SK-N-SH (cell line): Measurements from ENCODE around the gene SMAP1. TPM values are rescaled to one million over a fixed set of nuclear protein-coding genes. Genes with fewer than 3 reads are reported as not detected.

Source experiments
- CTCF ChIA-PET: fragments of 300-600, 350-600 bp; formaldehyde crosslinking; extraction: SDS; loops from one replicate; lab custom pipeline; 2021; lab: Yijun Ruan, JAX
- POLR2A ChIA-PET: fragments of 350-600 bp; sonication (Branson Sonifier 250); formaldehyde crosslinking; extraction: SDS; loops from one replicate; lab custom pipeline; 2020; ENCODE audit warnings: antibody characterized with exemption, inconsistent platforms; lab: Yijun Ruan, JAX
- DNase-seq: peaks from one replicate; pipeline ENCODE4 v3.0.0; 2012
- H2AFZ ChIP-seq: fragments of 200-600 bp; sonication (generic); 2 replicates; pipeline ENCODE4 v1.8.1; 2016; ENCODE audit warnings: antibody characterized with exemption, mild to moderate bottlenecking, low read depth
- H3F3A ChIP-seq: fragments of 200-600 bp; sonication (generic); replicated peaks from 2 replicates; pipeline ENCODE3; 2016; ENCODE audit warnings: antibody characterized with exemption, mild to moderate bottlenecking; ENCODE audit not compliant: insufficient read depth
- H3K27ac ChIP-seq, 2 experiments: fragments of 200-500 bp in 1 of 2; fragments of 200-600 bp in 1 of 2; sonication (Bioruptor generic) in 1 of 2; sonication (generic), shearing (Covaris generic) in 1 of 2; 2 replicates each; pipeline versions ENCODE4 v1.5.1 to v1.6.1; 2014 to 2016; ENCODE audit warnings: low read depth in 2 of 2, inconsistent platforms in 1 of 2, low read length in 1 of 2, mild to moderate bottlenecking in 1 of 2, mixed read lengths in 1 of 2
- H3K27me3 ChIP-seq: fragments of 200-600 bp; sonication (generic), shearing (Covaris generic); 2 replicates; pipeline ENCODE4 v1.6.1; 2016; ENCODE audit warnings: mixed run types; ENCODE audit not compliant: insufficient read depth
- H3K36me3 ChIP-seq, 2 experiments: fragments of 200-500 bp in 1 of 2; fragments of 200-600 bp in 1 of 2; sonication (Bioruptor generic) in 1 of 2; sonication (generic) in 1 of 2; replicated peaks in 1 of 2; 2 replicates each; pipeline versions ENCODE3 to v1.5.1; 2014 to 2016; ENCODE audit warnings: low read length in 1 of 2, mild to moderate bottlenecking in 1 of 2; ENCODE audit not compliant: insufficient read depth in 2 of 2, control insufficient read depth in 1 of 2
- H3K4me1 ChIP-seq, 2 experiments: fragments of 200-500 bp in 1 of 2; fragments of 200-600 bp in 1 of 2; sonication (Bioruptor generic) in 1 of 2; sonication (generic), shearing (Covaris generic) in 1 of 2; 2 replicates each; pipeline versions ENCODE4 v1.5.1 to v1.6.1; 2014 to 2016; ENCODE audit warnings: low read depth in 1 of 2, low read length in 1 of 2, mixed run types in 1 of 2; ENCODE audit not compliant: insufficient read depth in 2 of 2, control insufficient read depth in 1 of 2
- H3K4me2 ChIP-seq: fragments of 200-600 bp; sonication (generic), shearing (Covaris generic); 2 replicates; pipeline ENCODE4 v1.6.1; 2017; ENCODE audit warnings: mixed run types
- H3K4me3 ChIP-seq, 2 experiments: fragments of 200-500 bp in 1 of 2; fragments of 200-600 bp in 1 of 2; sonication (Bioruptor generic) in 1 of 2; sonication (generic), shearing (Covaris generic) in 1 of 2; 2 replicates each; pipeline versions ENCODE4 v1.5.1 to v1.8.1; 2014 to 2016; ENCODE audit warnings: low read depth in 2 of 2, inconsistent platforms in 1 of 2, low read length in 1 of 2, mild to moderate bottlenecking in 1 of 2, mixed read lengths in 1 of 2, moderate library complexity in 1 of 2
- H3K79me2 ChIP-seq: fragments of 200-600 bp; sonication (generic); 2 replicates; pipeline ENCODE4 v1.8.1; 2017; ENCODE audit warnings: mild to moderate bottlenecking; ENCODE audit not compliant: insufficient read depth
- H3K9ac ChIP-seq: fragments of 200-600 bp; sonication (generic); 2 replicates; pipeline ENCODE4 v1.6.1; 2017; ENCODE audit warnings: mixed run types
- H3K9me2 ChIP-seq: fragments of 200-600 bp; sonication (generic); 2 replicates; pipeline ENCODE4 v1.6.1; 2017; ENCODE audit warnings: mixed run types
- H3K9me3 ChIP-seq: fragments of 200-600 bp; sonication (generic); 2 replicates; pipeline ENCODE4 v1.6.1; 2017; ENCODE audit warnings: mixed run types, mild to moderate bottlenecking, moderate library complexity
- H4K20me1 ChIP-seq: fragments of 200-600 bp; sonication (generic); 2 replicates; pipeline ENCODE4 v1.6.1; 2017; ENCODE audit warnings: mild to moderate bottlenecking, mixed run types; ENCODE audit not compliant: insufficient read depth
- CTCF ChIP-seq: fragments of 200-600 bp; sonication (generic); IDR thresholded peaks from 2 replicates; pipeline ENCODE4 v1.6.1; 2017; ENCODE audit warnings: antibody characterized with exemption, mild to moderate bottlenecking, moderate library complexity
- EP300 ChIP-seq, 2 experiments: IDR thresholded peaks; 2 replicates each; pipeline versions ENCODE4 v1.4.0 to v1.6.1; 2012; ENCODE audit warnings: borderline replicate concordance in 1 of 2, low read depth in 1 of 2, low read length in 1 of 2
- FOSL2 ChIP-seq: IDR thresholded peaks from 2 replicates; pipeline ENCODE4 v1.4.0; 2012; ENCODE audit warnings: low read depth, mild to moderate bottlenecking, moderate library complexity, borderline replicate concordance
- FOXJ3 ChIP-seq: sonication (generic); formaldehyde crosslinking; IDR thresholded peaks from 2 replicates; pipeline ENCODE4 v1.5.1; 2020; ENCODE audit warnings: mild to moderate bottlenecking, missing genetic modification reagents
- FOXM1 ChIP-seq: IDR thresholded peaks from 2 replicates; pipeline ENCODE4 v1.4.0; 2012; ENCODE audit warnings: low read depth, mild to moderate bottlenecking
- GABPA ChIP-seq: IDR thresholded peaks from 2 replicates; pipeline ENCODE4 v1.4.0; 2012; ENCODE audit warnings: low read depth, mild to moderate bottlenecking
- GATA2 ChIP-seq: sonication (generic); formaldehyde crosslinking; IDR thresholded peaks from 2 replicates; pipeline ENCODE4 v1.5.0; 2020; ENCODE audit warnings: mild to moderate bottlenecking, missing genetic modification reagents
- IRF3 ChIP-seq: fragments of 150-350 bp; IDR thresholded peaks from 2 replicates; pipeline ENCODE4 v1.6.1; 2016; ENCODE audit warnings: mild to moderate bottlenecking, low read depth, low read length
- JUND ChIP-seq: IDR thresholded peaks from 2 replicates; pipeline ENCODE4 v1.4.0; 2012
- MXI1 ChIP-seq: IDR thresholded peaks from 2 replicates; pipeline ENCODE4 v1.6.1; 2012; ENCODE audit warnings: mild to moderate bottlenecking, low read depth, low read length, improper control_type of control experiment
- POLR2AphosphoS5 ChIP-seq: IDR thresholded peaks from 2 replicates; pipeline ENCODE4 v1.6.1; 2012; ENCODE audit warnings: low read depth, low read length
- RCOR1 ChIP-seq: fragments of 150-350 bp; IDR thresholded peaks from 2 replicates; pipeline ENCODE4 v1.6.1; 2017; ENCODE audit warnings: antibody characterized with exemption, low read length
- RXRA ChIP-seq: IDR thresholded peaks from 2 replicates; pipeline ENCODE4 v1.4.0; 2012; ENCODE audit warnings: low read depth, mild to moderate bottlenecking, borderline replicate concordance
- SMC3 ChIP-seq: IDR thresholded peaks from 2 replicates; pipeline ENCODE4 v1.6.1; 2012; ENCODE audit warnings: low read depth, low read length, improper control_type of control experiment
- TAF1 ChIP-seq: IDR thresholded peaks from 2 replicates; pipeline ENCODE4 v1.6.1; 2012; ENCODE audit warnings: low read depth, mild to moderate bottlenecking, low read length, moderate library complexity, borderline replicate concordance
- TCF12 ChIP-seq: IDR thresholded peaks from 2 replicates; pipeline ENCODE4 v1.4.0; 2012
- USF2 ChIP-seq: fragments of 150-350 bp; IDR thresholded peaks from 2 replicates; pipeline ENCODE4 v1.6.1; 2017; ENCODE audit warnings: antibody characterized with exemption, low read length, low read depth, borderline replicate concordance
- ZBTB33 ChIP-seq: IDR thresholded peaks from 2 replicates; pipeline ENCODE4 v1.4.0; 2012; ENCODE audit warnings: low read depth, borderline replicate concordance
- WGBS: methylation state at CpG from one replicate; pipeline ENCODE4 v1.1.6; 2017; ENCODE audit warnings: low lambda C conversion rate; 5-methylcytosine and 5-hydroxymethylcytosine counted together
- polyA plus RNA-seq, 3 experiments: library from polyadenylated mRNA; depleted of rRNA; stranded (reverse); fragments of >200 nt; gene quantifications; 2 replicates each; pipeline ENCODE4 v1.2.3, GENCODE V29; 2012

The SMAP1 gene
- polyA plus RNA-seq, 1 of the 3 experiments (the other 2 are of a cell fraction) = 12.6 TPM

DNA sequence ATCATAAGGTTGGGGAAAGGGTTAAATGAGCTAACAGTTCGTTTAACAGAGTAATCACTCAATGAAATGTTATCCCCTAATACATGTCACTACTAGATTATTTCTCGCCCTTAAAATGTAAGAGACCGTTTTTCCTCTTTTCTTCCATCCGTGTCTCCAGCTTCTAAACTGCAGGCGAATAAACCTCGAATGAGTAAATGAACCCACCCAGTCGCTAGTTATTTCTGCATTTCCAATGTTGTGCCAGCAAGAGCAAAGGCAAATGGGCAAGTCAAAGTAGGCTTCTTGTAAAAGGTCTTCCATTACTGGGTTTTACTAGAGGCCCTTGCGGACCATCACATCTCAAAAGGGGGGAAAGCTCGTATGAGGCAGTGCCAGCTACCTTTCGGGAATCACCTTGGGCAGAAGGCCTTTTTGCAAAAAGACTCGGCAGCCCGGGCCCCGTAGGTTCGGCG is 400 bp upstream of the SMAP1 start:
- peaks cover 40% of the 10 kb centered on the region for H3K79me2 ChIP-seq
- WGBS = 20% methylated on average over 12 of the region's 15 CpGs
- H2AFZ ChIP-seq = peak overlapping the region; percentile 100
- peak overlapping the region; percentile 89; the same call in 1 of the 2 replicates for H3K4me2 ChIP-seq
- no peaks in the 10 kb centered on the region for H3F3A ChIP-seq
- H3K9me3 ChIP-seq = no peaks in the 10 kb centered on the region
- ChIA-PET CTCF (interaction anchor here (0.7 to 2.9 kb wide), 6 partner anchors 12 to 358 kb away, joined by 3 to 9 read pairs (median 4); partner anchors contain the start of gene FAM135A), POLR2A (interaction anchor here (1.3 kb wide), 1 partner anchor 254 kb away, joined by 4 read pairs; the partner anchor contains the start of gene FAM135A)
- H3K27me3 ChIP-seq = no peaks in the 10 kb centered on the region
- DNase-seq = no peak
- H4K20me1 ChIP-seq = no peaks in the 10 kb centered on the region; the same call in 1 of the 2 replicates
- no peaks in the 10 kb centered on the region for H3K9me2 ChIP-seq
- no peaks in the 10 kb centered on the region for H3K36me3 ChIP-seq
- peak overlapping the region; percentile 79 for H3K9ac ChIP-seq
- peaks cover 4 to 5% of the 10 kb centered on the region in 2 experiments; a peak in 2 of 4 replicates for H3K4me1 ChIP-seq
- TF ChIP-seq POLR2AphosphoS5 = peak; percentile 71
- no peak for TF ChIP-seq FOSL2
- TF ChIP-seq RCOR1 = 0 out of 2 replicates have a peak, but pooled peaks have one; percentile 21
- no peak for TF ChIP-seq GABPA
- H3K4me3 ChIP-seq = peak overlapping the region; percentile 79 to 93
- peak overlapping the region; percentile 81 to 90; a peak in 3 of 4 replicates for H3K27ac ChIP-seq

DNA sequence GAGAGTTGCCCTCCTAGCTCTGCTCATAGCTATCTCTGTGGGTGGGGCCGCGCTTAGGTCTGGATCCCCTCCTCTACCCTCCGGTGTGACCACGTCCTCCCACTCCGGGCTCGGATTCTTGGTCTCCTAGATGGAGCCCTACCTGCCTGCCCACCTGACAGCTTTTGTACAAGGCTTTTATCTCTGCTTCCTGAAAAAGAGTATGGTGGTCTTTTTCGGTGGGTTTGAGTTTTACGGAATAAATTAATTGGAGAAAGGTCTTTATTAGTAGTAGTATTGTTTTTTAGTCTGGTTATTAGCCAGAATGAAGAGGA is 773 bp downstream of the SMAP1 start:
- peak overlapping the region; percentile 79 for H3K9ac ChIP-seq
- H3K4me2 ChIP-seq = peak overlapping the region; percentile 89
- H3K79me2 ChIP-seq = peaks cover 46% of the 10 kb centered on the region
- H3K27ac ChIP-seq = peak overlapping the region; percentile 81 to 95; a peak in 3 of 4 replicates
- no peaks in the 10 kb centered on the region; the same call in 1 of the 2 replicates for H4K20me1 ChIP-seq
- H3K9me3 ChIP-seq = no peaks in the 10 kb centered on the region
- H3K36me3 ChIP-seq = no peaks in the 10 kb centered on the region
- H3K27me3 ChIP-seq = no peaks in the 10 kb centered on the region
- no peak for DNase-seq
- no peaks in the 10 kb centered on the region for H3K9me2 ChIP-seq
- H2AFZ ChIP-seq = peak overlapping the region; percentile 100
- peak overlapping the region; percentile 79 to 93 for H3K4me3 ChIP-seq
- WGBS = 0% methylated on average over 6 of the region's 8 CpGs
- CTCF ChIA-PET = interaction anchor here (0.6 to 2.9 kb wide), 7 partner anchors 11 to 358 kb away, joined by 3 to 10 read pairs (median 4); partner anchors contain the start of gene SDHAF4
- POLR2A ChIA-PET = interaction anchor here (0.8 to 1.3 kb wide), 2 partner anchors 102 to 255 kb away, joined by 3 to 4 read pairs; partner anchors contain the start of genes FAM135A and SDHAF4
- no peaks in the 10 kb centered on the region for H3F3A ChIP-seq
- TF ChIP-seq MXI1 = no peak; the same call in 1 of the 2 replicates
- no peak for TF ChIP-seq TCF12
- TF ChIP-seq EP300 (IDR thresholded peaks at IDR 0.05; ENCODE audit: borderline replicate concordance in 1 of 2, low read depth in 1 of 2, low read length in 1 of 2) = no peak
- no peak for TF ChIP-seq SMC3
- TF ChIP-seq FOSL2 = no peak
- no peak for TF ChIP-seq FOXJ3
- no peak for TF ChIP-seq FOXM1
- no peak for TF ChIP-seq RXRA
- TF ChIP-seq GABPA = no peak
- no peak for TF ChIP-seq JUND
- no peak for TF ChIP-seq TAF1
- no peak for TF ChIP-seq USF2
- no peak for TF ChIP-seq GATA2 (CRISPR knock-in tag)
- TF ChIP-seq ZBTB33 = no peak
- no peak for TF ChIP-seq IRF3
- no peak for TF ChIP-seq CTCF
- peaks cover 4 to 5% of the 10 kb centered on the region in 2 experiments; a peak in 3 of 4 replicates for H3K4me1 ChIP-seq
